ENCODE measurements around the gene BPIFA3. TPM values are rescaled to one million over a fixed set of nuclear protein-coding genes. Genes with fewer than 3 reads are reported as not detected.

Gene BPIFA3
- total and polyA plus RNA-seq, 7 donors: not detected

DNA sequence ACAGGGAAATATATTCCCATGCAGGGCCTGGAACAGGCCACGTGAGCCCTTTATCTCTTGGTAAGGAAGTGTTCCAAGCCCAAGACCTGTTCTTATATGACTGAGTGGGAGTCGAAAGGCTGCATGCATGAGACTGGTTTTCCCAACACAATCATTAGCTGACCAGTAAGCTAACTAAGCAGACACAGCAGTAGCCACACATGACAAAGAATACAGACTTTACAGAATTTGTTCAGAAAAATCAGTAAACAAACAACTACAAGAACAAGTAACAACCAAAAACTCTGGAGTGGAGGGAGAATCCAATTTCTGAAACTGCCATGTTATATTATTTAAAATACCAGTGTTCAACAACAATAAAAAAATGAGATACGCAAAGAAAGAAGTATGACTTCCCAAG lies 35.3 kb downstream of the BPIFA3 start:
- Histone ChIP-seq H3K9me3 (no peaks in the 10 kb centered on the region), H3K27ac (no peak overlapping the region), H3K36me3 (no peaks in the 10 kb centered on the region), H3K27me3 (no peaks in the 10 kb centered on the region), H3K4me3 (no peak overlapping the region), H3K4me1 (no peaks in the 10 kb centered on the region)
- 76 to 85% methylated on average over 3 of the region's 3 CpGs for WGBS, 2 donors
- TF ChIP-seq EP300 (IDR thresholded peaks at IDR 0.05): no peak
- no peak for TF ChIP-seq POLR2AphosphoS5 (IDR thresholded peaks at IDR 0.05)
- TF ChIP-seq, protein P1, sequence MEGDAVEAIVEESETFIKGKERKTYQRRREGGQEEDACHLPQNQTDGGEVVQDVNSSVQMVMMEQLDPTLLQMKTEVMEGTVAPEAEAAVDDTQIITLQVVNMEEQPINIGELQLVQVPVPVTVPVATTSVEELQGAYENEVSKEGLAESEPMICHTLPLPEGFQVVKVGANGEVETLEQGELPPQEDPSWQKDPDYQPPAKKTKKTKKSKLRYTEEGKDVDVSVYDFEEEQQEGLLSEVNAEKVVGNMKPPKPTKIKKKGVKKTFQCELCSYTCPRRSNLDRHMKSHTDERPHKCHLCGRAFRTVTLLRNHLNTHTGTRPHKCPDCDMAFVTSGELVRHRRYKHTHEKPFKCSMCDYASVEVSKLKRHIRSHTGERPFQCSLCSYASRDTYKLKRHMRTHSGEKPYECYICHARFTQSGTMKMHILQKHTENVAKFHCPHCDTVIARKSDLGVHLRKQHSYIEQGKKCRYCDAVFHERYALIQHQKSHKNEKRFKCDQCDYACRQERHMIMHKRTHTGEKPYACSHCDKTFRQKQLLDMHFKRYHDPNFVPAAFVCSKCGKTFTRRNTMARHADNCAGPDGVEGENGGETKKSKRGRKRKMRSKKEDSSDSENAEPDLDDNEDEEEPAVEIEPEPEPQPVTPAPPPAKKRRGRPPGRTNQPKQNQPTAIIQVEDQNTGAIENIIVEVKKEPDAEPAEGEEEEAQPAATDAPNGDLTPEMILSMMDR (IDR thresholded peaks at IDR 0.05): no peak
- no peak for TF ChIP-seq POLR2A (IDR thresholded peaks at IDR 0.05)
- intact Hi-C loops (cut with DNase I): no loop called here
- no peak for DNase-seq

DNA sequence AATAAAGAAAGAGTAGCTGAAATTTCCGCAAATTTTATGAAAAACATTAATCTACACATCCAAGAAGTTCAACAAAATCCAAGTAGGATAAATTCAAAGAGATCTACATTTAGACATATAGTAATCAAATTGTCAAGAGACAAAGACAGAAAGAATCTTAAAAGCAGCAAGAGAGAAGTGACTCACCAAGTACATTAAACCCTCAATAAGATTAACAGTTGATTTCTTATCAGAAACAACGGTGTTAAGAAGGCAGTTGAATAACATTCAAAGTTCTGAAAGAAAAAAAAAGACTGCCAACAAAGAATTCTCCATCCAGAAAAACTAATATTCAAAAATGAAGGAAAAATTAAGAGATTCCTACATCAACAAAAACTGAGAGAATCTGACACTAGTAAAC lies 37.9 kb downstream of the BPIFA3 start:
- no peak for DNase-seq
- no peak for TF ChIP-seq EP300 (IDR thresholded peaks at IDR 0.05)
- no peak for TF ChIP-seq POLR2A (IDR thresholded peaks at IDR 0.05)
- TF ChIP-seq POLR2AphosphoS5 (IDR thresholded peaks at IDR 0.05): no peak
- TF ChIP-seq, protein P1 (IDR thresholded peaks at IDR 0.05): no peak
- WGBS, 2 donors: 57 to 81% methylated on average over 2 of the region's 2 CpGs
- intact Hi-C loops (cut with DNase I): no loop called here
- Histone ChIP-seq H3K4me3 (no peak overlapping the region), H3K9me3 (no peaks in the 10 kb centered on the region), H3K27me3 (peaks cover 0 to 5% (median 0%) of the 10 kb centered on the region in 3 donors), H3K27ac (no peak overlapping the region), H3K4me1 (no peaks in the 10 kb centered on the region), H3K36me3 (no peaks in the 10 kb centered on the region)

DNA sequence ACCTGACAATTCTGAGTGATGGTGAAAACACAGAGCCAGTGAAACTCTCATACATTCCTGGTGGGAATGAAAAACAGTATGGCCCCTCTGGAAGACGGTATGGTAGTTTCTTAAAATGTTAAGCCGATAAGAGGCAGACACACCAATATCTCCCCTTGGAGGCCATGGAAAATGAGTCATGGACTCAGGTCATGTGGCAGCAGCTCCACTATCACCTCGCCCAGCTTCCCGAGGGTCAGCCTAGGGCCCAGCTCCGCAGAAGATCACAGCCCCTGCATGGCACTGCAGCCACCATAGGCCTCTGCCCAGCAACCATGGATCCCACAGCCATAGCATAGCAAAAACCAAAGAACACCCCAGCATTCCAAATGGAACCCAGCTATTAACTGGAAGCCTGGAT lies 40.1 kb downstream of the BPIFA3 start:
- no peak for DNase-seq
- peaks cover 0 to 4% (median 0%) of the 10 kb centered on the region in 4 donors for H3K9me3 ChIP-seq
- no peak overlapping the region for H3K4me3 ChIP-seq
- H3K27ac ChIP-seq: no peak overlapping the region
- WGBS, 2 donors: 83 to 85% methylated on average over 5 of the region's 5 CpGs
- H3K27me3 ChIP-seq: peaks cover 0 to 12% (median 0%) of the 10 kb centered on the region in 3 donors
- intact Hi-C loops (cut with DNase I): no loop called here
- TF ChIP-seq POLR2A (IDR thresholded peaks at IDR 0.05): no peak
- TF ChIP-seq, protein P1 (IDR thresholded peaks at IDR 0.05): no peak
- no peak for TF ChIP-seq EP300 (IDR thresholded peaks at IDR 0.05)
- TF ChIP-seq POLR2AphosphoS5 (IDR thresholded peaks at IDR 0.05): no peak
- H3K4me1 ChIP-seq: no peaks in the 10 kb centered on the region
- H3K36me3 ChIP-seq: no peaks in the 10 kb centered on the region

DNA sequence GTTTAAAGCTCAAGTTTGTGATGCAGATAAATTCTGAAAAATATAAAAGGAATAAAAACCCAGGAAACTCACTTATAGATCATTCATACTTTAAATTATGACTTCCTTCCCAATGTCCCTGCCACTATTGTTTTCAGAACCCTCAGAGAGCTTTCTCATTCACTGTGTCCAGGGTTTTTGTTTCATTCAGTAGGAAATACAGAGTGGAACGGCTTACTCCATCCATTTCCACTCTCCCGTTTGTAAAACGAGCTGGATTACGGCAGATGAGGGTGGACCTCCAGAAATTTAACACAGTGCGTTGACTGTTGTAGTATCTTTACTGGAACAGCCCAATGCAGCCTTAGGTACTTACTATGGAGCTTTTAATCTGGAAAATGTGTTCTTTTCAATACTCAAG lies 42.2 kb downstream of the BPIFA3 start:
- Histone ChIP-seq H3K27me3 (peaks cover 0 to 12% (median 0%) of the 10 kb centered on the region in 3 donors), H3K27ac (no peak overlapping the region), H3K36me3 (no peaks in the 10 kb centered on the region), H3K4me1 (no peaks in the 10 kb centered on the region), H3K9me3 (peaks cover 0 to 4% (median 0%) of the 10 kb centered on the region in 4 donors), H3K4me3 (no peak overlapping the region)
- no peak for DNase-seq
- TF ChIP-seq POLR2AphosphoS5 (IDR thresholded peaks at IDR 0.05) (no peak), EP300 (IDR thresholded peaks at IDR 0.05) (no peak), POLR2A (IDR thresholded peaks at IDR 0.05) (no peak)
- TF ChIP-seq, protein P1 (IDR thresholded peaks at IDR 0.05): no peak
- 65 to 66% methylated on average over 5 of the region's 5 CpGs for WGBS, 2 donors
- intact Hi-C loops (cut with DNase I): no loop called here

DNA sequence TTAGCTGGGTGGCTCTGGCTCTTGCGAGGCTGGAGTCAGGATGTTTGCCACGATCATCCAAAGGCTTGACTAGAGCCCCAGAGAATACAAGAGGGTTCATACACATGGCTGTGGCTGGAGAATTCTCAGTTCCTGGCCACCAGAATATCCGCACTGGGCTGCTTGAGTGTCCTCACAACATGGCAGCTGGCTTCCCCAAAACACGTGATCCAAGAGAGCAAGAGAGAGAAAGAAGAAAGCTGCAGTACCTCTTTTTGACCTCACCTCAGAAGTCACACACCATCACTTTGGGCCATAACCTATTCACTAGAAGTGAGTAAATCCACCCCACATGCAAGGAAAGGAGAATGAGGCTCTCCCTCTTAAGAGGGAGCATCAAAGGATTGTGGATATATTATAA lies 44.3 kb downstream of the BPIFA3 start:
- Histone ChIP-seq H3K9me3 (peaks cover 0 to 6% (median 0%) of the 10 kb centered on the region in 4 donors), H3K27ac (no peak overlapping the region), H3K27me3 (peaks cover 0 to 15% (median 0%) of the 10 kb centered on the region in 3 donors), H3K4me3 (no peak overlapping the region), H3K36me3 (no peaks in the 10 kb centered on the region), H3K4me1 (no peaks in the 10 kb centered on the region)
- no peak for DNase-seq
- WGBS, 2 donors: 63 to 86% methylated on average over 4 of the region's 4 CpGs
- intact Hi-C loops (cut with DNase I): no loop called here
- TF ChIP-seq POLR2A (IDR thresholded peaks at IDR 0.05): no peak
- TF ChIP-seq, protein P1 (IDR thresholded peaks at IDR 0.05): no peak
- no peak for TF ChIP-seq POLR2AphosphoS5 (IDR thresholded peaks at IDR 0.05)
- TF ChIP-seq EP300 (IDR thresholded peaks at IDR 0.05): no peak

Data from sigmoid colon (tissue), 7 donors.